GM19240 (cell line): ENCODE results near the gene MAPKBP1.
"Not testable (repeated sequence)": the region's sequence is repeated elsewhere in the genome, so short reads cannot be mapped to it uniquely, and the experiment has no call there.

ENCODE experiments used
- DNase-seq: peaks from one replicate; pipeline ENCODE4 v3.0.0; 2011; ENCODE audit warnings: low spot score; ENCODE audit not compliant: insufficient read length

The MAPKBP1 gene

GRCh38 chr15:41825572-41826535 lies 51.6 kb downstream of the MAPKBP1 start:
- DNase-seq: no peak

- no peak for DNase-seq
These were observed 53.1 kb downstream of the MAPKBP1 start for GRCh38 chr15:41827290-41827879.

- peak; percentile 95 for DNase-seq
These were observed 53.9 kb downstream of the MAPKBP1 start, which contains the start of gene JMJD7 for GRCh38 chr15:41827880-41828806. Gene JMJD7, plus strand, starts transcription at chr15:41828092. Its CDS starts 33 bp downstream, at chr15:41828125.

- no peak for DNase-seq
These were observed 54.5 kb downstream of the MAPKBP1 start for GRCh38 chr15:41828807-41829141.

GRCh38 chr15:41829959-41830646 lies 55.8 kb downstream of the MAPKBP1 start:
- no peak for DNase-seq

- not testable (repeated sequence) for DNase-seq
These were observed 57.0 kb downstream of the MAPKBP1 start for GRCh38 chr15:41831291-41831690.

GRCh38 chr15:41832208-41832607 lies 57.9 kb downstream of the MAPKBP1 start:
- no peak for DNase-seq

- no peak for DNase-seq
These were observed 58.6 kb downstream of the MAPKBP1 start for GRCh38 chr15:41832875-41833274.

GRCh38 chr15:41834096-41834495 lies 59.8 kb downstream of the MAPKBP1 start:
- DNase-seq: no peak

- DNase-seq: no peak
These were observed 61.8 kb downstream of the MAPKBP1 start for GRCh38 chr15:41836073-41836472.

GRCh38 chr15:41836713-41837454 lies 62.6 kb downstream of the MAPKBP1 start:
- DNase-seq: no peak

- no peak for DNase-seq
These were observed 64.2 kb downstream of the MAPKBP1 start, which contains the start of gene PLA2G4B for GRCh38 chr15:41838400-41838897. Gene PLA2G4B, plus strand, starts transcription at chr15:41838847. Its CDS starts 67 bp downstream, at chr15:41838914.

- no peak for DNase-seq
These were observed 65.7 kb downstream of the MAPKBP1 start for GRCh38 chr15:41839781-41840491.

- DNase-seq: no peak
These were observed 66.4 kb downstream of the MAPKBP1 start for GRCh38 chr15:41840673-41841072.

GRCh38 chr15:41841131-41841530 lies 66.8 kb downstream of the MAPKBP1 start:
- DNase-seq: no peak

GRCh38 chr15:41842229-41842628 lies 67.9 kb downstream of the MAPKBP1 start:
- DNase-seq: no peak

GRCh38 chr15:41843571-41843970 lies 69.3 kb downstream of the MAPKBP1 start:
- DNase-seq: no peak

GRCh38 chr15:41844814-41845213 lies 70.5 kb downstream of the MAPKBP1 start:
- no peak for DNase-seq

- no peak for DNase-seq
These were observed 72.9 kb downstream of the MAPKBP1 start for GRCh38 chr15:41847206-41847605.
